Measurements from ENCODE around the gene ASTN2.

The ASTN2 gene

DNA sequence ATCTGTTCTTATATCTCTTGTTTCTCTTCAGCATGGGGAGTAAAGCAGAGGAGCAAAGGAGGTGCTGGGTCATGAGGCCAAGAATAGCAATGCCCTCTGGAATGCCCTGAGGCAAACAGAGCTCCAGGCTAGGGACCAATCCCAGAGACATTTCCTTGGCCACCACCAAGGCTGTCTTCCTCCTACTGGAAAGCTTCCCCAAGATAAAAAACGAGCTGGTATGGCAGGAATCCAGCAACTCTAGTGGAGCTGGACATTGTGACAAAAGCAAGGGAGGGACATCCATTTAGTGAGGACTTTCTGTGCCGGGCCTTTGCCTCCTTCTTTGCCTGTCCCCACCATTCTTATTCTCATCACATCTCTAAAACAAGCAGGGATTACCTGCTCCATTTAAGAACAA, 161.6 kb downstream of the ASTN2 start:
- no peak for DNase-seq (ENCODE audit: low read depth in 2 of 3, low spot score in 2 of 3)

GRCh38 chr9:117250610-117251215, 164.1 kb downstream of the ASTN2 start:
- no peak for DNase-seq (ENCODE audit: low read depth in 2 of 3, low spot score in 2 of 3)

DNA sequence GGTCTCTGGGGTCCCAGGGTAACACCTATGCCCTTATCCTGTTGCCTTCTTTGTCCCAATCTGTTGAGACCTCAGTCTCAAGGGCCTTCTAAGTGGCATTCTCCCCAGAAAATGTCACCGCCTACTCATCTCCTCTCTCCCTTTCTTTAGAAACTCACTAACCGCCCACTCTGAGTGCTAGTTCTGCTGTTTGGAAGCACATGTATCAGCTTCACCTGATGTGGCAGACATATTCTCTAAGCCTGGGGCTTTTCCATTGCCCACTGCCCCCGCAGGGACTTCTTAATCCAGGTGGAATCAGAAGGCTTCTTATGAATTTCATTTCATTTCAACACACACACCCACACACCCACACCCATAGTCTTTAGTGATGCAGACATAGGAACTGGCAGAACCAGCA, 165.1 kb downstream of the ASTN2 start:
- DNase-seq (ENCODE audit: low read depth in 2 of 3, low spot score in 2 of 3), result no peak

DNA sequence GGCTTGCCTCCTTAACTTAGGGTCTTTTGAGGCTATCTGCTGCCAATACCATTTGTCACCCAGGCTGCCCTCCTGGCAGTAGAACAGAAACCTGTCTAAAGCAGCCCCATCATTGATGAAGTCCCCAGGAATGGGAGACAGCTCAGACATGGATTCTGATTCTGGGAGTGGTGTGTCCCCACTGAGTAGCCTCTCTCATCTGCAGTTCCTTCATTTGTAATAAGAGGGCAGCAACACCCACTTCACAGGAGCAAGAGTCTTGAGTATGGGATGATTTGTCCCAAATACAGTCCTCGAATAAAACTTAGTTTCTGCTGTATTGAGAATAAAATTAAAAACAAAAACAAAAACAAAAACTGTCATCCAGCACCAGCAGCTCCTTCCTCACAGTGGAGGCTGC, 167.6 kb downstream of the ASTN2 start:
- DNase-seq (ENCODE audit: low read depth in 2 of 3, low spot score in 2 of 3), result no peak

GRCh38 chr9:117245175-117245829, 169.6 kb downstream of the ASTN2 start:
- no peak for DNase-seq (ENCODE audit: low read depth in 2 of 3, low spot score in 2 of 3)

- DNase-seq (ENCODE audit: low read depth in 2 of 3, low spot score in 2 of 3), result no peak
These were observed 172.8 kb downstream of the ASTN2 start for GRCh38 chr9:117242082-117242481.

DNA sequence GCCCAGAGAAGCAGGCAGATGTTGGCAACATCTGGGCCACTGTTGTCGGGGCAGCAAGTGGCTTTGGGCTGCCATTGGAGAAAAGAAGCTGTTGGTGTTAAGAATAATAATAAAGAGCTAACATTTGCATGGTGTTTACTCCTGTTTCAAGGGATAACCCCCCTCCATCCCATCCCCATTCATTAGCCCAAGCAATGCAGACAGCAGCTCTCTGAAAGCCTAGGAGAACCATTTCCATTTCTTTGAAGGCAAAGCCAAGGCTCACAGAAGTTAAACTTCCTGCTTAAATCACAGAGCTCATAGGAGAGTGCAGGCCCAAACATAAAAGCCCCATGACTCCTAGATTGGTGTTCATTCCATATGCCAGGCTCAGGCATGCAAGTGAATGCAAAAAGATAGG, 175.4 kb downstream of the ASTN2 start:
- DNase-seq (ENCODE audit: low read depth in 2 of 3, low spot score in 2 of 3), result no peak

DNA sequence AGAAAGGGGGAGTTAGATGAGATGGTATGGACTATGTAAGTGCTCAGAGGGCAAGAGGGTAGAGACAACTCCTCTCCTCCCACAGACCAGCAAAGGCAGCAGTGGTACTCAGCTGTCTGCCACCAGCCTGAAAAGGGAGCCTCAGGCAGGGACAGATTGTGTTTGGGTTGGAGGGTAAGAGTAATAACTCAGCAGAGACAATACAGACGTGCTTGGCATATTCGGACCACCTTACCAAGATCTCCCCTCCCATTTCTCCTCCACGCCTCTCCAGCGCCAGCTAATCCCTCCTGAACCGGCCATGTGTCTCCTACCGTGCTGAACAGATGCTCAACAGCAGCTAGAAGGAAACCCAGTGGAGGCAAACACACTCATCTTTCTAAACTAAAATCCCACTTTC, 180.8 kb downstream of the ASTN2 start:
- no peak for DNase-seq (ENCODE audit: low read depth in 2 of 3, low spot score in 2 of 3)

DNA sequence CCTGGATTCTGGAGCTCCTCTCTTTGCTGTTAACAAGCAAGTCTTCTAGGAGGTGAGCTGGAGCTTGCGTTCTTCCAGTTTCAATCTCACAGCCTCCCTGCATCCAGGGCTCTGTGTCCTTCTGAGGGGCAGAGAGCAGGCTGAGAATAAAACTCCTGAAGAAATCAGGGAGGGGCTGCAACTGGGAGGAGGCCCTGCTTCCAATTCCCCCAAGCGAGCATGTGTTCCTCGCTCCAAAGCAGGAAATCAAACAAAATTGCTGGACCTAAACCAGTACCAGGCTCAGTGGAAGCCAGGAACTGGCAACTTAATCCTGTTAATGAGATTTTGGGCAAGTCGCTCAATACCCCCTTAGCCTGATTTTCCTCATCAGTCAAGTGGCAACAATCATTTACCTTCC, 181.8 kb downstream of the ASTN2 start:
- DNase-seq (ENCODE audit: low read depth in 2 of 3, low spot score in 2 of 3), result no peak

DNA sequence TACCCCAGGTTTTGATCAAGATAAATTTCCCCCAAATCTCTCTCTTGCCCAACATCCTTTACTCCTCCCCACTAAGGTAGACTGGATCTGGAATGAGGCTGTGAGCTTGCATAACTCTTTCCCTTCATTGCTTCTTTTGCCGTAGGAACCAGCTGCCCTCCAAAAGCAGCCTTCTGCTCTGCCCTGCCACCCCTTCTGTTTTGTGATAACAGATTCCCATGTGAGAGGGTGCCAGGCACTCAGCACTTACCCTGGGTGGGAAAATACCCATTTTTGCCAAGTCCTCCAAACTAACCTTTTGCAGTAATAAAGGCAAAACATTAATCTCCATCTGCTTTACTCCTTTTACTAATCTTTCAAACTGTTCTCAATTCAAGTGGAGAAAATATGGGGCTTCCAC, 182.6 kb downstream of the ASTN2 start:
- no peak for DNase-seq (ENCODE audit: low read depth in 2 of 3, low spot score in 2 of 3)

DNA sequence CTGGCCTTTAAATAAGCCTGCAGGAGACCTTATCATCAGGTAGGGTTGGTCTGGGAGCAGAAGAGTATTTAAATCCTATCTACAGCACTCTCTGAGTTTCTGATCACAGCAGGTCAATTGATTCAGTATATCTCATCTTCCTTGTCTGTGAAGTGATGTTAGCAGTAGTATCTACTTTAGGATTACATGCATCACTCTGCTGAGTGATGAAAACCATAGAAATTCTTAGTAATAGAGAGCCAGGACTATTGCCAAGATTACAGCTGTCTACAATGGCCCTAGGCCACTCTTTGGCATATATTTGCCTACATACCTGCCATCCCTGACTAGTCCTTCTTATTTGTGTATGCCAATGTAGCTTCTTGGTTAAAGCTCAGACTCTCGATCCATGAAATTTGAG, 183.8 kb downstream of the ASTN2 start:
- no peak for DNase-seq (ENCODE audit: low read depth in 2 of 3, low spot score in 2 of 3)

DNA sequence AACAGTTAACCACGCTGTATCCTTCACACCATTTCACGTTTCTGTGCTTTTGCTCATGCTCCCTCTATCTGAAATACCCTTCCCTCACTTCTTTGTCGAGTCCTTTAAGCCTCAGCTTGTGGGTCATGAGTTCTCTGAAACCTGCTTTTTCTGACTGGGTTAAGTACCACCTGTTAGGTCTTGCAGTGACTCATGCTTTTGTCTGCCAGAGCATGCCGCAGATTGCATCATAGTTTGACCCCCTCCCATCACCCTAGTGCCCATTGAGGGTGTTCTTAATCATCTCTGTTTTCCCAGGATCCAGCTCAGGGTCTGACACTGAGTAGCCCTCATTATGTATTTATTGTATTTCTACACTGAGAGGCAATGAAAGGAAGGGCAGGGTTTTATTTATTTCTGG, 190.2 kb downstream of the ASTN2 start:
- DNase-seq (ENCODE audit: low read depth in 2 of 3, low spot score in 2 of 3), result no peak

GRCh38 chr9:117218951-117219350, 195.9 kb downstream of the ASTN2 start:
- no peak for DNase-seq (ENCODE audit: low read depth in 2 of 3, low spot score in 2 of 3)

- DNase-seq (ENCODE audit: low read depth in 2 of 3, low spot score in 2 of 3), result no peak
These were observed 200.4 kb downstream of the ASTN2 start for GRCh38 chr9:117214416-117214815.

DNA sequence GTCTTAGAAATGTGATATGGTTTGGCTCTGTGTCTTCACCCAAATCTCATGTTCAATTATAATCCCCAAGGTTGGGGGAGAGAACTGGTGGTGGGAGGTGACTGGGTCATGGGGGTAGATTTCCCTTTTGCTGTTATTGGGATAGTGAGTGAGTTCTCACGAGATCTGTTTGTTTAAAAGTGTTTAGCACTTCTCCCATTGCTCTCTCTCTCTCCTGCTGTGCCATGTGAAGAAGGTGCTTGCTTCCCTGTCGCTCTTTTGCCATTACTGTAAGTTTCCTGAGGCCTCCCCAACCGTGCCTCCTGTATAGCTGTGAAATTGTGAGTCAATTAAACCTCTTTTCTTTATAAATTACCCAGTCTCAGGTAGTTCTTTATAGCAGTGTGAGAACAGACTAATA, 203.6 kb downstream of the ASTN2 start:
- DNase-seq (ENCODE audit: low read depth in 2 of 3, low spot score in 2 of 3), result no peak

GRCh38 chr9:117205806-117206205, 209.1 kb downstream of the ASTN2 start:
- no peak for DNase-seq (ENCODE audit: low read depth in 2 of 3, low spot score in 2 of 3)

- DNase-seq (ENCODE audit: low read depth in 2 of 3, low spot score in 2 of 3), result no peak
These were observed 209.9 kb downstream of the ASTN2 start for GRCh38 chr9:117204971-117205370.

DNA sequence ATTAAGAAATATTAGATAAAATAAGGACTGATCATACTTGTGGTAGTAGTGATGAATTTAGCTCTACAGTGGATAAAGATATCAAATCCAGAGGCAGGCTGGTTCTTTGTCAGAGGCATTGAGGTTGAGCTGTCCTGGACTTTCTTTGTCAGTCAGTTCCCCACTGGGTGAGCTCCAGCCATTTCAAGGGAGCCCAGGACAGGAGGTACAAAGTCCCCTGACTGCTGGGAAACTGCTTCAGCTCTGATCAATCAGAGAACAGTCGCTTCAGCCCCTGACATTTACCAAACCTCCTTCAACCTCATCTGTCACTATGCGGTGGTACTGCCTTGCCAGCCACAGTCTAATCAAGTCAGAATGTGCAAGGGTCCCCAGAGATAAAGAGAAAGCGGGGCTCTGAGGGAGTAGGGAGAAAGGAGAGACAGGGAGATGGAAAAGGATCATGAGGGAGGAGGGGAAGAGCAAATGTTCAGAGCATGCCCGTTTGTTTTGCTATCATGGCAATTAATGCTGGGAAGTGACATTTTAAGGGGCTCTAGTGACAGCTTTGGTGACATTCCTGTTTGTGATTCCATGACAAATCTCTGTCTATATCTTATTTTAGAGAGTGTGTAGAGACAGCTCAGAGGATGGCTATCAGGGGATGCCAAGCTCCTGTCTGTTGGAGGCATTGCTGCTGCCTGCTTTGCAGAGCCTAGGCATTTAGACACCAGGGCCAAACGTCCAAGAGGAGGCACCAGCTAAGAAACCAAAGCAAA, 223.2 kb downstream of the ASTN2 start:
- no peak for DNase-seq (ENCODE audit: low read depth in 2 of 3, low spot score in 2 of 3)

DNA sequence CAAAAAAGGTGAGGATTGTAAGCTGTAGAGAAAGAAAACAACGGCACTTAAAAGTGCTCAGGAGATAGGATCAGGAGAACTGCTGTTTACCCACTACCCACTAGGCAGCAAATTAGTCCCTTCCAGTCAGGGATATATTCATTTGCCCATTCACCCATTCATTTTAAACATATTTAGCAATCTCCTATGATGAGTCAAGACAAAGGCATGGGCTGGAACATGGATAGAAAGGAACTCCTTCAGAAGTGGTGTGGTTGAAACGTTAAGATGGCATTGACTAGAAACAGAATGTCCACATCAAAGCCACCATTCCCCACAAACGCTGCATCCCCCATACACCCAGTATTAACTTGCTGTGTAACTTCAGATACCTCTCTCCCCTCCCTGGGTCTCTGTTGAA, 225.7 kb downstream of the ASTN2 start:
- no peak for DNase-seq (ENCODE audit: low read depth in 2 of 3, low spot score in 2 of 3)

DNA sequence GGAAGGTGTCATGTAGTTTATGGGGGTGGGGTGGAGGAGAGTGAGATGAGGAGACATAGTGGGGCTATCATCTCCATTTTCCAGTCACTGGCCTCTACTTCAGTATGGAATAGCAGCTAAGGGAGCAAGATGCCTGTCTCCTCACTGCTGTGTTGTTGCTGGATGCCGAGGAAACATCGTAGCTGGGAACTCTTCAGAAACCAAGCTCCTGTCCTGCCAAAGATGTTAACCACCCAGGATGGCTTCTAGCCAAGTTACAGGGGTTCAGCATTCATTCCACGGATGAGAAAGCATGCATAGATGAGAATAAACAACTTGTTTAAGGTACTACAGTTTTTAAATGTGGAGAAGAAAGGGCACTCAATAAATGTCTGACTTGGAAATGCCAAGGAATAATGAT, 226.5 kb downstream of the ASTN2 start:
- no peak for DNase-seq (ENCODE audit: low read depth in 2 of 3, low spot score in 2 of 3)

DNA sequence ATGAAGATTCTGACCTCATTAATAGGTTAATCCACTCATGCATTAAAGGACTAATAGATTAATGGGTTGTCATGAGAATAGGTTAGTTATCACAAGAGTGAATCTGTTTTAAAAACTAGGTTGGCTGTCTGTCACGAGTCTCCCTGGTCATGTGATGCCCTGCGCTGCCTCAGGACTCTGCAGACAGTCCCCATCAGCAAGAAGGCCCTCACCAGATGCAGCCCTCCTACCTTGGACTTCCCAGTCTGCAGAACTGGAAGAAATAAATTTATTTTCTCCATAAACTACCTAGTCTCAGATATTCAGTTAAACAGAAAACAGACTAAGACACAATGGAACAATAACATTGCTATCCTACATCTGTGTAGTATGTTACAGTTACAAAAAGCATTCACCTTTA, 227.4 kb downstream of the ASTN2 start:
- no peak for DNase-seq (ENCODE audit: low read depth in 2 of 3, low spot score in 2 of 3)

DNA sequence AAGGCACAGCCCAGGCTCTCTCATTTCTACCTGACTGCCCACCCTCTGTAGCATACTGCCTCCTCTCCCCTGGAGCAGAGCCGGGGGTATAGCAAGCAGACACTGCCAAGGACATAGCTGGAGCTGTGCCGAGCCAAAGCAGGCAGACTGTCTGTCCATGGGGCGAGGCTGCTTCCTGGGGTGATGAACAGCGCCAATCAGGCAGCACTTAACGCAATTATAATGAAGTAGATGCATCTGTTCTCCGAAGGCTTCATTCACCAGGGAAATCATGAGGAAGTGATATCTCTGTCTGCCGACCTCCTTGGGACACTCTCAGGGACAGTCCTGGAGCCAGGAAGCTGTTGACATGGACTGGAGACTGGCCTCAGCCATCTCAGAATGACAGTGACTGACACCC, 230.7 kb downstream of the ASTN2 start:
- DNase-seq (ENCODE audit: low read depth in 2 of 3, low spot score in 2 of 3), result no peak

- DNase-seq (ENCODE audit: low read depth in 2 of 3, low spot score in 2 of 3), result no peak
These were observed 232.8 kb downstream of the ASTN2 start for GRCh38 chr9:117182046-117182445.
